HepG2 (cell line): ENCODE measurements around the gene EGLN1. TPM values are rescaled to one million over a fixed set of nuclear protein-coding genes. Genes with fewer than 3 reads are reported as not detected.

Experiments
- AGO2 ChIP-seq: fragments of 200-400 bp; formaldehyde crosslinking; optimal IDR thresholded peaks from 2 replicates; pipeline ENCODE3; 2017; ENCODE audit warnings: mild to moderate bottlenecking, low read depth, low read length, moderate library complexity
- DMAP1 ChIP-seq: IDR thresholded peaks from 2 replicates; pipeline ENCODE4 v1.6.1; 2016
- EED ChIP-seq: sonication (generic); formaldehyde crosslinking; IDR thresholded peaks from 2 replicates; pipeline ENCODE4 v1.5.0; 2020; ENCODE audit warnings: mild to moderate bottlenecking, missing genetic modification reagents
- EHMT2 ChIP-seq: fragments of 200-600 bp; sonication (generic); IDR thresholded peaks from 2 replicates; pipeline ENCODE4 v1.7.0; 2017; ENCODE audit warnings: antibody characterized with exemption, low read depth, low read length, borderline replicate concordance
- JARID2 ChIP-seq: sonication (generic); formaldehyde crosslinking; IDR thresholded peaks from 2 replicates; pipeline ENCODE4 v1.8.1; 2023; ENCODE audit warnings: missing genetic modification reagents, inconsistent platforms; ENCODE audit not compliant: insufficient replicate concordance
- KLF15 ChIP-seq: sonication (generic); formaldehyde crosslinking; IDR thresholded peaks from 2 replicates; pipeline ENCODE4 v1.8.1; 2023; ENCODE audit warnings: borderline replicate concordance, mild to moderate bottlenecking, inconsistent platforms, missing genetic modification reagents, mixed read lengths
- MIXL1 ChIP-seq: IDR thresholded peaks from 2 replicates; pipeline ENCODE4 v1.6.1; 2016
- NR2F1 ChIP-seq, 2 experiments: fragments of 450-650 bp in 1 of 2; formaldehyde crosslinking in 1 of 2; IDR thresholded peaks; 2 replicates each; pipeline versions ENCODE4 v1.5.0 to v1.6.1; 2016 to 2020; ENCODE audit warnings: mild to moderate bottlenecking in 1 of 2, missing compliant biosample characterization in 1 of 2, missing genetic modification reagents in 1 of 2, moderate library complexity in 1 of 2
- PITX1 ChIP-seq: sonication (generic); formaldehyde crosslinking; IDR thresholded peaks from 2 replicates; pipeline ENCODE4 v1.5.1; 2020; ENCODE audit warnings: mild to moderate bottlenecking, missing genetic modification reagents
- POGZ ChIP-seq: sonication (generic); formaldehyde crosslinking; IDR thresholded peaks from 2 replicates; pipeline ENCODE4 v1.4.0; 2020; ENCODE audit warnings: mild to moderate bottlenecking, missing genetic modification reagents
- RELA ChIP-seq: sonication (generic); formaldehyde crosslinking; IDR thresholded peaks from 2 replicates; pipeline ENCODE4 v1.4.0; 2020; ENCODE audit warnings: missing genetic modification reagents
- SP1 ChIP-seq, 2 experiments: fragments of 450-650 bp in 1 of 2; sonication (generic) in 1 of 2; formaldehyde crosslinking in 1 of 2; IDR thresholded peaks; 2 replicates each; pipeline versions ENCODE4 v1.4.0 to v1.6.1; 2016 to 2020; ENCODE audit warnings: missing genetic modification reagents in 1 of 2
- TEAD3 ChIP-seq: optimal IDR thresholded peaks from 2 replicates; pipeline ENCODE3; 2016; ENCODE audit warnings: borderline replicate concordance
- ZBTB3 ChIP-seq: sonication (generic); formaldehyde crosslinking; IDR thresholded peaks from 2 replicates; pipeline ENCODE4 v1.4.0; 2020; ENCODE audit warnings: low read depth, mild to moderate bottlenecking, moderate library complexity, missing genetic modification reagents, borderline replicate concordance
- ZMAT5 ChIP-seq: sonication (generic); formaldehyde crosslinking; IDR thresholded peaks from 2 replicates; pipeline ENCODE4 v1.5.0; 2020; ENCODE audit warnings: mild to moderate bottlenecking, low read depth, missing genetic modification reagents, borderline replicate concordance
- ZNF10 ChIP-seq: sonication (generic); formaldehyde crosslinking; IDR thresholded peaks from 2 replicates; pipeline ENCODE4 v1.4.0; 2020; ENCODE audit warnings: mild to moderate bottlenecking, low read depth, missing genetic modification reagents, borderline replicate concordance
- ZNF282 ChIP-seq: fragments of 450-650 bp; IDR thresholded peaks from 2 replicates; pipeline ENCODE4 v1.6.1; 2018; ENCODE audit not compliant: partially characterized antibody
- ZNF503 ChIP-seq: sonication (generic); formaldehyde crosslinking; IDR thresholded peaks from 2 replicates; pipeline ENCODE4 v1.4.0; 2020; ENCODE audit warnings: missing genetic modification reagents
- ZNF780A ChIP-seq: sonication (generic); formaldehyde crosslinking; IDR thresholded peaks from 2 replicates; pipeline ENCODE4 v1.8.0; 2022; ENCODE audit warnings: mild to moderate bottlenecking, missing genetic modification reagents, moderate library complexity
- polyA plus RNA-seq, 8 experiments: library from polyadenylated mRNA; depleted of rRNA in 3 of 8; stranded (reverse) in 7 of 8; unstranded in 1 of 8; fragments of >200 nt; fragmentation: Illumina TruSeq in 4 of 8; extraction: Trizol in 4 of 8; gene quantifications; 2 replicates each; pipeline versions ENCODE4 v1.2.1 to v1.2.3, GENCODE V29; 2011 to 2016; ENCODE audit warnings: low read depth in 4 of 8, missing spikeins in 1 of 8, mixed read lengths in 1 of 8; ENCODE audit not compliant: insufficient read depth in 1 of 8
- total RNA-seq, 5 experiments: library from RNA; depleted of rRNA; stranded (reverse); fragments of >200 nt; fragmentation: Illumina TruSeq; extraction: Trizol; gene quantifications; 2 replicates each; pipeline ENCODE4 v1.2.3, GENCODE V29; 2016; ENCODE audit warnings: low read depth in 1 of 5
- TF ChIP-seq, protein P1 (sequence below): sonication (generic); formaldehyde crosslinking; IDR thresholded peaks from 2 replicates; pipeline ENCODE4 v1.4.0; 2020; ENCODE audit warnings: mild to moderate bottlenecking, missing genetic modification reagents, borderline replicate concordance
- TF ChIP-seq, protein P2 (sequence below), 2 experiments: fragments of 450-650 bp in 1 of 2; sonication (generic) in 1 of 2; formaldehyde crosslinking; IDR thresholded peaks; 2 replicates each; pipeline versions ENCODE4 v1.5.0 to v1.8.0; 2020 to 2022; ENCODE audit warnings: mild to moderate bottlenecking in 1 of 2, missing genetic modification reagents in 1 of 2

Gene EGLN1
- total and polyA plus RNA-seq, 2 of the 13 experiments (the other 11 are each of a cell fraction or from before 2014, with no cell fraction given), result 34.4 to 44.1 TPM

- no peak for TF ChIP-seq ZNF503 (CRISPR knock-in tag)
- TF ChIP-seq RELA, result no peak
- TF ChIP-seq EHMT2, result peak; percentile 61; the same call in 1 of the 2 replicates
- no peak for TF ChIP-seq ZNF780A
- TF ChIP-seq NR2F1 (CRISPR knock-in tag; IDR thresholded peaks at IDR 0.05), result peak in 1 of 2 experiments; percentile 56; a peak in 2 of 4 replicates
- 0 out of 2 replicates have a peak, but pooled peaks have one; percentile 5 for TF ChIP-seq MIXL1 (CRISPR knock-in tag)
- no peak for TF ChIP-seq AGO2
- TF ChIP-seq, protein P1, sequence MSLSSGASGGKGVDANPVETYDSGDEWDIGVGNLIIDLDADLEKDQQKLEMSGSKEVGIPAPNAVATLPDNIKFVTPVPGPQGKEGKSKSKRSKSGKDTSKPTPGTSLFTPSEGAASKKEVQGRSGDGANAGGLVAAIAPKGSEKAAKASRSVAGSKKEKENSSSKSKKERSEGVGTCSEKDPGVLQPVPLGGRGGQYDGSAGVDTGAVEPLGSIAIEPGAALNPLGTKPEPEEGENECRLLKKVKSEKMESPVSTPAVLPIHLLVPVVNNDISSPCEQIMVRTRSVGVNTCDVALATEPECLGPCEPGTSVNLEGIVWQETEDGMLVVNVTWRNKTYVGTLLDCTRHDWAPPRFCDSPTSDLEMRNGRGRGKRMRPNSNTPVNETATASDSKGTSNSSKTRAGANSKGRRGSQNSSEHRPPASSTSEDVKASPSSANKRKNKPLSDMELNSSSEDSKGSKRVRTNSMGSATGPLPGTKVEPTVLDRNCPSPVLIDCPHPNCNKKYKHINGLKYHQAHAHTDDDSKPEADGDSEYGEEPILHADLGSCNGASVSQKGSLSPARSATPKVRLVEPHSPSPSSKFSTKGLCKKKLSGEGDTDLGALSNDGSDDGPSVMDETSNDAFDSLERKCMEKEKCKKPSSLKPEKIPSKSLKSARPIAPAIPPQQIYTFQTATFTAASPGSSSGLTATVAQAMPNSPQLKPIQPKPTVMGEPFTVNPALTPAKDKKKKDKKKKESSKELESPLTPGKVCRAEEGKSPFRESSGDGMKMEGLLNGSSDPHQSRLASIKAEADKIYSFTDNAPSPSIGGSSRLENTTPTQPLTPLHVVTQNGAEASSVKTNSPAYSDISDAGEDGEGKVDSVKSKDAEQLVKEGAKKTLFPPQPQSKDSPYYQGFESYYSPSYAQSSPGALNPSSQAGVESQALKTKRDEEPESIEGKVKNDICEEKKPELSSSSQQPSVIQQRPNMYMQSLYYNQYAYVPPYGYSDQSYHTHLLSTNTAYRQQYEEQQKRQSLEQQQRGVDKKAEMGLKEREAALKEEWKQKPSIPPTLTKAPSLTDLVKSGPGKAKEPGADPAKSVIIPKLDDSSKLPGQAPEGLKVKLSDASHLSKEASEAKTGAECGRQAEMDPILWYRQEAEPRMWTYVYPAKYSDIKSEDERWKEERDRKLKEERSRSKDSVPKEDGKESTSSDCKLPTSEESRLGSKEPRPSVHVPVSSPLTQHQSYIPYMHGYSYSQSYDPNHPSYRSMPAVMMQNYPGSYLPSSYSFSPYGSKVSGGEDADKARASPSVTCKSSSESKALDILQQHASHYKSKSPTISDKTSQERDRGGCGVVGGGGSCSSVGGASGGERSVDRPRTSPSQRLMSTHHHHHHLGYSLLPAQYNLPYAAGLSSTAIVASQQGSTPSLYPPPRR, result no peak
- no peak for TF ChIP-seq ZNF10 (CRISPR knock-in tag)
- TF ChIP-seq EED (CRISPR knock-in tag), result no peak
- no peak for TF ChIP-seq SP1 (IDR thresholded peaks at IDR 0.05)
- no peak for TF ChIP-seq SP1 (CRISPR knock-in tag; IDR thresholded peaks at IDR 0.05)
- no peak for TF ChIP-seq KLF15 (CRISPR knock-in tag)
- no peak for TF ChIP-seq JARID2 (CRISPR knock-in tag)
- 0 out of 2 replicates have a peak, but pooled peaks have one; percentile 17 for TF ChIP-seq DMAP1 (CRISPR knock-in tag)
- TF ChIP-seq ZMAT5 (CRISPR knock-in tag), result no peak
- TF ChIP-seq TEAD3 (CRISPR knock-in tag), result no peak
- no peak for TF ChIP-seq ZNF282
- peak; percentile 57; the same call in 1 of the 2 replicates for TF ChIP-seq PITX1
- no peak for TF ChIP-seq ZBTB3 (CRISPR knock-in tag)
- TF ChIP-seq, protein P2, sequence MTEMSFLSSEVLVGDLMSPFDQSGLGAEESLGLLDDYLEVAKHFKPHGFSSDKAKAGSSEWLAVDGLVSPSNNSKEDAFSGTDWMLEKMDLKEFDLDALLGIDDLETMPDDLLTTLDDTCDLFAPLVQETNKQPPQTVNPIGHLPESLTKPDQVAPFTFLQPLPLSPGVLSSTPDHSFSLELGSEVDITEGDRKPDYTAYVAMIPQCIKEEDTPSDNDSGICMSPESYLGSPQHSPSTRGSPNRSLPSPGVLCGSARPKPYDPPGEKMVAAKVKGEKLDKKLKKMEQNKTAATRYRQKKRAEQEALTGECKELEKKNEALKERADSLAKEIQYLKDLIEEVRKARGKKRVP (CRISPR knock-in tag; IDR thresholded peaks at IDR 0.05), result no peak
- peak; percentile 84 for TF ChIP-seq POGZ (CRISPR knock-in tag)
Measured at GRCh38 chr1:231431665-231432415, 9.8 kb upstream of the EGLN1 start (continued).
